HT1080 (cell line): Measurements from ENCODE around the gene KMT2E. TPM values are rescaled to one million over a fixed set of nuclear protein-coding genes. Genes with fewer than 3 reads are reported as not detected.
"Not testable (repeated sequence)": the region's sequence is repeated elsewhere in the genome, so short reads cannot be mapped to it uniquely, and the experiment has no call there.

ENCODE experiments used
- DNase-seq: peaks from one replicate; pipeline ENCODE4 v3.0.0-alpha.2; 2015; ENCODE audit warnings: low read depth
- polyA plus RNA-seq, 2 experiments: library from polyadenylated mRNA; depleted of rRNA; stranded (reverse); fragments of >200 nt; gene quantifications; 2 replicates each; pipeline ENCODE4 v1.2.3, GENCODE V29; 2015
- total RNA-seq: library from RNA; depleted of rRNA; stranded (reverse); fragments of >200 nt; shearing (Covaris generic); gene quantifications from 2 replicates; pipeline ENCODE4 v1.2.3, GENCODE V29; 2014; rRNA removed

KMT2E gene
- total RNA-seq = 16.6 and 23.3 TPM in 2 replicates
- polyA plus RNA-seq (2015; cell fraction: cytosol; rRNA removed) = 9.3 and 12.6 TPM in 2 replicates
- 23.5 and 24.2 TPM in 2 replicates for polyA plus RNA-seq (2015; cell fraction: nucleus; rRNA removed)

GRCh38 chr7:105013816-105014692, at the start of gene KMT2E:
KMT2E (plus strand) TSS chr7:105014205; CDS start chr7:105040953, 26,748 bp downstream.
- DNase-seq = peak; percentile 79

- no peak for DNase-seq
These were observed 49.3 kb upstream of the KMT2E start for GRCh38 chr7:104964626-104965236.

- no peak for DNase-seq
These were observed 48.0 kb upstream of the KMT2E start for GRCh38 chr7:104966022-104966421.

GRCh38 chr7:104967088-104967487, 46.9 kb upstream of the KMT2E start:
- no peak for DNase-seq

GRCh38 chr7:104967595-104967994, 46.4 kb upstream of the KMT2E start:
- DNase-seq = no peak

- no peak for DNase-seq
These were observed 45.4 kb upstream of the KMT2E start for GRCh38 chr7:104968648-104969047.

GRCh38 chr7:104969183-104969582, 44.8 kb upstream of the KMT2E start:
- no peak for DNase-seq

- peak; percentile 58 for DNase-seq
These were observed 42.5 kb upstream of the KMT2E start for GRCh38 chr7:104971290-104972071.

- DNase-seq = no peak
These were observed 41.5 kb upstream of the KMT2E start for GRCh38 chr7:104972500-104972899.

GRCh38 chr7:104973227-104973626, 40.8 kb upstream of the KMT2E start:
- DNase-seq = no peak

- peak; percentile 94 for DNase-seq
These were observed 40.0 kb upstream of the KMT2E start for GRCh38 chr7:104973909-104974415.

- not testable (repeated sequence) for DNase-seq
These were observed 38.5 kb upstream of the KMT2E start for GRCh38 chr7:104975553-104975952.

GRCh38 chr7:104976966-104977636, 36.9 kb upstream of the KMT2E start:
- no peak for DNase-seq

GRCh38 chr7:104978460-104978859, 35.5 kb upstream of the KMT2E start:
- DNase-seq = no peak

GRCh38 chr7:104979167-104979841, 34.7 kb upstream of the KMT2E start:
- peak; percentile 39 for DNase-seq

- DNase-seq = peak; percentile 32
These were observed 33.6 kb upstream of the KMT2E start for GRCh38 chr7:104980440-104980839.

GRCh38 chr7:104980841-104981671, 32.9 kb upstream of the KMT2E start:
- peak; percentile 76 for DNase-seq

GRCh38 chr7:104981672-104982037, 32.4 kb upstream of the KMT2E start:
- DNase-seq = no peak

- no peak for DNase-seq
These were observed 31.5 kb upstream of the KMT2E start for GRCh38 chr7:104982308-104983075.
